RWPE1 (cell line): ENCODE data around the gene BORCS5.

Experiments
- CTCF ChIA-PET: fragments of 350-600 bp; sonication (Branson Sonifier 250); formaldehyde crosslinking; extraction: SDS; loops from one replicate; lab custom pipeline; 2021; lab: Yijun Ruan, JAX
- POLR2A ChIA-PET: fragments of 400-600 bp; formaldehyde crosslinking; extraction: SDS; loops from one replicate; lab custom pipeline; 2020; ENCODE audit warnings: antibody characterized with exemption; ENCODE audit not compliant: low non-redundant PET; lab: Yijun Ruan, JAX
- DNase-seq: peaks from one replicate; pipeline ENCODE4 v3.0.0; 2012; ENCODE audit warnings: low spot score
- H3K27ac ChIP-seq: fragments of 450-650 bp; 2 replicates; pipeline ENCODE4 v1.5.1; 2017
- CTCF ChIP-seq: fragments of 450-650 bp; conservative IDR thresholded peaks from 2 replicates; pipeline ENCODE4 v1.5.1; 2017; ENCODE audit warnings: low read depth, mild to moderate bottlenecking

The BORCS5 gene

DNA sequence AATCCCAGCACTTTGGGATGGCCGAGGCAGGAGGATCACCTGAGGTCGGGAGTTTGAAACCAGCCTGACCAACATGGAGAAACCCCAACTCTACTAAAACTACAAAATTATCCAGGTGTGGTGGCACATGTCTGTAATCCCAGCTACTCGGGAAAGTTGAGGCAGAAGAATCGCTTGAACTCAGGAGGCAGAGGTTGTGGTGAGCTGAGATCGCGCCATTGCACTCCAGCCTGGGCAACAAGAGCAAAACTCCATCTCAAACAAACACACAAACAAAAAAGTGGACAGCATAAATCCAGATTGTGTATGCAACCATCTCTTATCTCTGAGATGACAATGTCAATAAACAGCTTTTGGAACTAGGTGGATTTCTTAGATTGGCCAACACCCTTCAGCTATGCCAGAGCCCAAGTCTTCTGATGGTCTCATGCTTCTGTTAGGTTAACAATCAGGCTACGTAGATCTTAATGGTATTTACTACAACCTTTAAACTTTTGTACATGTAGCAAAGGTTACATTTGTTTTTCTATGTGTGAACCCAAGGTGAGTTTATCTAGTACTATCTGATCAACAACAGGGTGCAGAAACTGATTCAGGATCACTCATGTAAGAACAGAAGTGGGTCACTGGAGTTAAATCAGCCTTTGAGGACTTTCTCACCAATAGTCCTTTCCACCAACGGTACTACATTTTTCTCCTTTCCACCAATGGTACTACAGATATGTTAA, 132.1 kb downstream of the BORCS5 start:
- no peak for DNase-seq
- ChIA-PET POLR2A (no interaction called here), CTCF (no interaction called here)
- no peak overlapping the region for H3K27ac ChIP-seq
- TF ChIP-seq CTCF: no peak

- no peak overlapping the region for H3K27ac ChIP-seq
- no peak for TF ChIP-seq CTCF
- POLR2A ChIA-PET: no interaction called here
- DNase-seq: no peak
- CTCF ChIA-PET: interaction anchor here (1.1 kb wide), 1 partner anchor 202 kb away, joined by 3 read pairs; no protein-coding TSS in a partner anchor
These were observed 134.7 kb downstream of the BORCS5 start for GRCh38 chr12:12491606-12492005.

DNA sequence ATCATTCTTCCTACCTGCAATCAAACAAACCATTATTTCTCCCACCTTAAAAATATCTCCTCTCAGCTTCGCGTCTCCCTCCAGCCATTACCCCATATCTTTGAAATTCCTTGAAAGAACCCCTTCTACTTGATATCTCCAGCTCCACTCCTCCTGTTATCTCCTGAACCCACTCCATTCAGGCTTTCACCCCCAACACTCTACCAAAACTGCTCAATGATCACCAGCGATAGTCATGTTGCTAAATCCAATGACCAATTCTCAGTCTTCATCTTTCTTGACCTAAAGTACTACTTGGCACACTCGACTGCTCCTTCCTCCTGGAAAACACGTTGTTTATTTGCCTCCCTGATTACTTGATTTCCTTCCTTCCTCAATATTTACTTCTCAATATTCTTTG, 135.7 kb downstream of the BORCS5 start:
- POLR2A ChIA-PET: no interaction called here
- no peak for TF ChIP-seq CTCF
- CTCF ChIA-PET: no interaction called here

DNA sequence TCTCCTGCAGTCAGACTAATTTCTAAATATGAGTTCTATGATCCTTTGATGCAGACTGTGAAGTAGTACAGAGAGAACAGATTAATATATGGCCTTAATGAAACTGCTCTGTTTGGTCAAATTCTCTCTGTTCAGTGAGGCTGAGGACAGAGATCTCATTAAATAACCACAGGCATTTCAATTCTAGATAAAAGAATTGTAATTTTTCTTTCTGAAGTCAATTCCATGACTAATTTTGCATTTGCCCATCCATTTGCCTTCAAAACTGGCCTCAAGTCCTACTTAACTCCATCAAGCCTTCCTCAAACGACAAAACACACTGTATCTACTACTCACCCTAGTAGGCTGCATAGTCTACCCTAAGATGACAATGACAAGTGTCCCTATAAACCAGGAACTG, 138.7 kb downstream of the BORCS5 start:
- ChIA-PET CTCF (no interaction called here), POLR2A (interaction anchor here (0.7 kb wide), 1 partner anchor 37 kb away, joined by 3 read pairs; no protein-coding TSS in a partner anchor)
- TF ChIP-seq CTCF: no peak
- no peak overlapping the region for H3K27ac ChIP-seq
- DNase-seq: no peak

More for the DNA sequence above, 135.7 kb downstream of the BORCS5 start:
- no peak for DNase-seq
- H3K27ac ChIP-seq: no peak overlapping the region

DNA sequence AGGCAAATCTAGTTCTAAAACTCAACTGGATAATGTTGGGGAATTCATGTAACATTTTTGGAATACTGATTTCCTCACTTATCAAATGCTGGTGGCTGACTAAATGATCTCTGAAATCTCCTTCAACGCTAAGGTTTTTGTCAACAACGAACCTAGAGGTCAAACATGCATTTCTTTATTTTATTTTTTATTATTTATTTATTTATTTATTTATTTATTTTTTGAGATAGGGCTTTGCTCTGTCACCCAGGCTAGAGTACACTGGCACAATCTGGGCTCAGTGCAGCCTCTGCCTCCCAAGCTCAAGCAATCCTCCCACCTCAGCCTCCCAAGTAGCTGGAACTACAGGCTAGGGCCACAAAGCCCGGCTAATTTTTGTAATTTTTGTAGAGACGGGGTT, 141.3 kb downstream of the BORCS5 start:
- ChIA-PET CTCF (no interaction called here), POLR2A (no interaction called here)
- no peak for DNase-seq
- TF ChIP-seq CTCF: no peak
- no peak overlapping the region for H3K27ac ChIP-seq

GRCh38 chr12:12499909-12500604, 143.2 kb downstream of the BORCS5 start:
- no peak for DNase-seq
- no peak for TF ChIP-seq CTCF
- POLR2A ChIA-PET: no interaction called here
- no peak overlapping the region for H3K27ac ChIP-seq
- CTCF ChIA-PET: no interaction called here
